HepG2 (cell line): ENCODE data around the gene ACOT9. TPM values are rescaled to one million over a fixed set of nuclear protein-coding genes. Genes with fewer than 3 reads are reported as not detected.

Experiments used
- ATAC-seq: fragments of 200-7000 bp; cut with Tn5 transposase; 3 replicates; pipeline ENCODE4 v1.9.1; 2020; ENCODE audit warnings: mild to moderate bottlenecking, moderate library complexity
- BruUV-seq: library from RNA; stranded (reverse); fragments of 400-500 nt; replicated peaks from 2 replicates; lab custom pipeline; 2021; lab: Mats Ljungman, UMichigan
- CTCF ChIA-PET: fragments of 300-600 bp; formaldehyde crosslinking; extraction: SDS; loops from one replicate; lab custom pipeline; 2021; ENCODE audit warnings: low total read pairs, inconsistent platforms, low intra/inter-chr PET ratio; lab: Yijun Ruan, JAX
- POLR2A ChIA-PET: fragments of 350-600 bp; sonication (Branson Sonifier 250); formaldehyde crosslinking; loops from one replicate; lab custom pipeline; 2020; ENCODE audit warnings: antibody characterized with exemption, inconsistent platforms; lab: Yijun Ruan, JAX
- DNase-seq: peaks from one replicate; pipeline ENCODE4 v3.0.0-alpha.2; 2015; ENCODE audit warnings: low spot score
- FAIRE-seq: peaks from 3 replicates; lab custom pipeline; 2011; peaks lifted over from hg19 to GRCh38; lab: Jason Lieb, UNC
- H2AFZ ChIP-seq: one replicate; pipeline ENCODE4 v1.6.1; 2011; ENCODE audit warnings: low read length, inconsistent platforms
- H3K27ac ChIP-seq: fragments of 300-600 bp; 3 replicates; pipeline ENCODE4 v1.8.0; 2011; ENCODE audit warnings: mixed run types, mild to moderate bottlenecking, mixed read lengths, low read length, inconsistent platforms; ENCODE audit not compliant: insufficient read depth; ENCODE audit errors: extremely low read length
- H3K27me3 ChIP-seq, 2 experiments: fragments of 200-600 bp in 1 of 2; 2 replicates in 1 of 2; 3 replicates in 1 of 2; pipeline versions ENCODE4 v1.6.0 to v1.8.0; 2011; ENCODE audit warnings: low read length in 2 of 2, mild to moderate bottlenecking in 2 of 2, moderate library complexity in 2 of 2, inconsistent platforms in 1 of 2; ENCODE audit not compliant: insufficient read depth in 2 of 2, control insufficient read depth in 1 of 2
- H3K36me3 ChIP-seq, 2 experiments: fragments of 200-600 bp in 1 of 2; replicated peaks in 1 of 2; 2 replicates in 1 of 2; 3 replicates in 1 of 2; pipeline versions ENCODE4 v1.5.1 to v1.8.0; 2011; ENCODE audit warnings: low read length in 2 of 2, inconsistent platforms in 1 of 2; ENCODE audit not compliant: insufficient read depth in 2 of 2, control insufficient read depth in 1 of 2
- H3K4me1 ChIP-seq: 2 replicates; pipeline ENCODE4 v1.5.1; 2012; ENCODE audit warnings: low read length, inconsistent platforms; ENCODE audit not compliant: insufficient read depth
- H3K4me2 ChIP-seq: 2 replicates; pipeline ENCODE4 v1.6.0; 2011; ENCODE audit warnings: low read depth, low read length, inconsistent platforms
- H3K4me3 ChIP-seq, 3 experiments: fragments of 200-600 bp in 1 of 3; sonication (generic), shearing (Covaris generic) in 1 of 3; replicated peaks in 1 of 3; 2 replicates each; pipeline ENCODE4 v1.5.1; 2011 to 2016; ENCODE audit warnings: low read length in 3 of 3, inconsistent platforms in 2 of 3, low read depth in 2 of 3, mild to moderate bottlenecking in 2 of 3, control low read depth in 1 of 3, mixed read lengths in 1 of 3; ENCODE audit not compliant: insufficient read depth in 1 of 3
- H3K79me2 ChIP-seq: one replicate; pipeline ENCODE4 v1.6.1; 2011; ENCODE audit warnings: low read length, inconsistent platforms; ENCODE audit not compliant: insufficient read depth
- H3K9ac ChIP-seq: 2 replicates; pipeline ENCODE4 v1.6.0; 2011; ENCODE audit warnings: mild to moderate bottlenecking, low read depth, low read length, inconsistent platforms; ENCODE audit not compliant: insufficient read depth
- H3K9me3 ChIP-seq: 2 replicates; pipeline ENCODE4 v1.5.1; 2012; ENCODE audit warnings: mild to moderate bottlenecking, low read length
- H4K20me1 ChIP-seq: 2 replicates; pipeline ENCODE4 v1.6.0; 2011; ENCODE audit warnings: inconsistent platforms, mild to moderate bottlenecking, low read length, moderate library complexity; ENCODE audit not compliant: insufficient read depth
- ATF1 ChIP-seq: IDR thresholded peaks from 2 replicates; pipeline ENCODE4 v1.6.1; 2016; ENCODE audit warnings: mild to moderate bottlenecking, control low read depth
- CBX2 ChIP-seq, 2 experiments: fragments of 200-600 bp in 1 of 2; sonication (generic); formaldehyde crosslinking in 1 of 2; IDR thresholded peaks; 2 replicates each; pipeline versions ENCODE4 v1.7.0 to v1.8.1; 2018 to 2022; ENCODE audit warnings: low read depth in 2 of 2, low read length in 1 of 2, mild to moderate bottlenecking in 1 of 2, missing genetic modification reagents in 1 of 2
- KLF11 ChIP-seq: IDR thresholded peaks from 2 replicates; pipeline ENCODE4 v1.6.1; 2016; ENCODE audit warnings: missing compliant biosample characterization
- PTBP1 ChIP-seq: fragments of 200-400 bp; formaldehyde crosslinking; IDR thresholded peaks from 2 replicates; pipeline ENCODE4 v1.6.1; 2018; ENCODE audit warnings: low read length, low read depth; ENCODE audit not compliant: poor library complexity, severe bottlenecking
- SKI ChIP-seq: fragments of 450-650 bp; IDR thresholded peaks from one replicate; pipeline ENCODE4 v1.6.1; 2018; ENCODE audit warnings: mild to moderate bottlenecking; ENCODE audit not compliant: partially characterized antibody
- SMYD3 ChIP-seq: sonication (generic); formaldehyde crosslinking; IDR thresholded peaks from 2 replicates; pipeline ENCODE4 v1.8.1; 2023; ENCODE audit warnings: mild to moderate bottlenecking, missing genetic modification reagents
- SNAPC5 ChIP-seq: sonication (generic); formaldehyde crosslinking; IDR thresholded peaks from 2 replicates; pipeline ENCODE4 v1.8.1; 2023; ENCODE audit warnings: mild to moderate bottlenecking, missing genetic modification reagents, borderline replicate concordance
- SPEN ChIP-seq: sonication (generic); formaldehyde crosslinking; IDR thresholded peaks from 2 replicates; pipeline ENCODE4 v1.5.1; 2020; ENCODE audit warnings: low read depth, mild to moderate bottlenecking, missing genetic modification reagents
- SRSF1 ChIP-seq: fragments of 200-400 bp; formaldehyde crosslinking; optimal IDR thresholded peaks from 2 replicates; pipeline ENCODE3; 2017; ENCODE audit warnings: mild to moderate bottlenecking, low read depth, low read length, moderate library complexity
- STAG1 ChIP-seq: sonication (generic); formaldehyde crosslinking; IDR thresholded peaks from 2 replicates; pipeline ENCODE4 v1.4.0; 2020; ENCODE audit warnings: missing genetic modification reagents
- TBP ChIP-seq: sonication (generic); formaldehyde crosslinking; IDR thresholded peaks from 2 replicates; pipeline ENCODE4 v1.5.0; 2020; ENCODE audit warnings: missing genetic modification reagents
- TOE1 ChIP-seq: sonication (generic); formaldehyde crosslinking; IDR thresholded peaks from 2 replicates; pipeline ENCODE4 v1.4.0; 2020; ENCODE audit warnings: mild to moderate bottlenecking, missing genetic modification reagents
- ZBTB20 ChIP-seq: sonication (generic); formaldehyde crosslinking; IDR thresholded peaks from 2 replicates; pipeline ENCODE4 v1.8.1; 2023; ENCODE audit warnings: missing genetic modification reagents, low read depth, mild to moderate bottlenecking, borderline replicate concordance
- ZNF256 ChIP-seq: sonication (generic); formaldehyde crosslinking; conservative IDR thresholded peaks from 2 replicates; pipeline ENCODE4 v1.4.0; 2020; ENCODE audit warnings: missing genetic modification reagents
- ZNF383 ChIP-seq: sonication (generic); formaldehyde crosslinking; IDR thresholded peaks from 2 replicates; pipeline ENCODE4 v1.4.0; 2020; ENCODE audit warnings: missing genetic modification reagents, mild to moderate bottlenecking, borderline replicate concordance
- ZNF431 ChIP-seq: sonication (generic); formaldehyde crosslinking; IDR thresholded peaks from 2 replicates; pipeline ENCODE4 v1.9.0; 2022; ENCODE audit warnings: missing genetic modification reagents, low read depth, mild to moderate bottlenecking, borderline replicate concordance
- ZNF547 ChIP-seq: sonication (generic); formaldehyde crosslinking; IDR thresholded peaks from 2 replicates; pipeline ENCODE4 v1.5.1; 2020; ENCODE audit warnings: mild to moderate bottlenecking, missing genetic modification reagents
- ZNF737 ChIP-seq: sonication (generic); formaldehyde crosslinking; IDR thresholded peaks from 2 replicates; pipeline ENCODE4 v1.5.0; 2020; ENCODE audit warnings: missing genetic modification reagents, mild to moderate bottlenecking, borderline replicate concordance
- ZNF749 ChIP-seq: sonication (generic); formaldehyde crosslinking; IDR thresholded peaks from 2 replicates; pipeline ENCODE4 v1.8.0; 2022; ENCODE audit warnings: mild to moderate bottlenecking, missing genetic modification reagents, moderate library complexity, borderline replicate concordance
- WGBS: methylation state at CpG from one replicate; pipeline ENCODE4 v1.1.6; 2017; ENCODE audit warnings: low lambda C conversion rate; 5-methylcytosine and 5-hydroxymethylcytosine counted together
- in situ Hi-C: cut with HindIII; loops from 2 replicates; pipeline ENCODE4 v1.10.0; 2017; ENCODE audit warnings: low pct_unique_long_range_greater_than_20kb; ENCODE audit not compliant: extremely low pct_ligation_motif_present
- intact Hi-C: fragments of 100-400 bp; cut with micrococcal nuclease; formaldehyde crosslinking; loops from one replicate; pipeline ENCODE4 v1.10.0; 2022; ENCODE audit not compliant: unreplicated experiment
- polyA plus RNA-seq, 8 experiments: library from polyadenylated mRNA; depleted of rRNA in 3 of 8; stranded (reverse) in 7 of 8; unstranded in 1 of 8; fragments of >200 nt; fragmentation: Illumina TruSeq in 4 of 8; extraction: Trizol in 4 of 8; gene quantifications; 2 replicates each; pipeline versions ENCODE4 v1.2.1 to v1.2.3, GENCODE V29; 2011 to 2016; ENCODE audit warnings: low read depth in 4 of 8, missing spikeins in 1 of 8, mixed read lengths in 1 of 8; ENCODE audit not compliant: insufficient read depth in 1 of 8
- total RNA-seq, 5 experiments: library from RNA; depleted of rRNA; stranded (reverse); fragments of >200 nt; fragmentation: Illumina TruSeq; extraction: Trizol; gene quantifications; 2 replicates each; pipeline ENCODE4 v1.2.3, GENCODE V29; 2016; ENCODE audit warnings: low read depth in 1 of 5
- TF ChIP-seq, protein P1 (sequence below): sonication (generic); formaldehyde crosslinking; IDR thresholded peaks from 2 replicates; pipeline ENCODE4 v1.4.0; 2020; ENCODE audit warnings: missing genetic modification reagents
- TF ChIP-seq, protein P2 (sequence below): sonication (generic); formaldehyde crosslinking; IDR thresholded peaks from 2 replicates; pipeline ENCODE4 v1.4.0; 2020; ENCODE audit warnings: mild to moderate bottlenecking, missing genetic modification reagents

The ACOT9 gene
- total and polyA plus RNA-seq, 2 of the 13 experiments (the other 11 are each of a cell fraction or from before 2014, with no cell fraction given) = 33.3 to 36.9 TPM

DNA sequence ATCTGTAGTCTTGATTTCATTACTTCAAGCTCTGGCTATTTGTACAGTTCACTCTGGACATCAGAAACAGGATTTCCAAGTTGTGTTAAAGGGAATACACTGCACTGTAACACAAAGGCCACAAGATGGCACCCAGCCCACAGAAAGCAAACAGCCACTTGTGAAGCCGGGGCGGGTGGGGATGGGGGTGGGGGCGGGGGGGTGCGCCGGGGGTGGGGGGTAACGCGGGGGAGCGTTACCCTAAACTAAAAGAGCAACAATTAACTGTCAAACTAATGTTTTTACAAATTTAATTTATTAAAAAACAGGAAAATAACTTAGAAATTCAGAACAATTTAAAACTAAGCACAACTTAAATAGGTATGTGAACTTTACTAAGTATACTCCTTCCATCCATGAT lies 48.5 kb downstream of the ACOT9 start (continued):
- TF ChIP-seq, protein P1, sequence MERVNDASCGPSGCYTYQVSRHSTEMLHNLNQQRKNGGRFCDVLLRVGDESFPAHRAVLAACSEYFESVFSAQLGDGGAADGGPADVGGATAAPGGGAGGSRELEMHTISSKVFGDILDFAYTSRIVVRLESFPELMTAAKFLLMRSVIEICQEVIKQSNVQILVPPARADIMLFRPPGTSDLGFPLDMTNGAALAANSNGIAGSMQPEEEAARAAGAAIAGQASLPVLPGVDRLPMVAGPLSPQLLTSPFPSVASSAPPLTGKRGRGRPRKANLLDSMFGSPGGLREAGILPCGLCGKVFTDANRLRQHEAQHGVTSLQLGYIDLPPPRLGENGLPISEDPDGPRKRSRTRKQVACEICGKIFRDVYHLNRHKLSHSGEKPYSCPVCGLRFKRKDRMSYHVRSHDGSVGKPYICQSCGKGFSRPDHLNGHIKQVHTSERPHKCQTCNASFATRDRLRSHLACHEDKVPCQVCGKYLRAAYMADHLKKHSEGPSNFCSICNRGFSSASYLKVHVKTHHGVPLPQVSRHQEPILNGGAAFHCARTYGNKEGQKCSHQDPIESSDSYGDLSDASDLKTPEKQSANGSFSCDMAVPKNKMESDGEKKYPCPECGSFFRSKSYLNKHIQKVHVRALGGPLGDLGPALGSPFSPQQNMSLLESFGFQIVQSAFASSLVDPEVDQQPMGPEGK (CRISPR knock-in tag) = peak; percentile 39; the same call in 1 of the 2 replicates
- TF ChIP-seq STAG1 (CRISPR knock-in tag) (peak; percentile 76), SKI (no peak)

GRCh38 chrX:23692166-23692565 lies 50.9 kb downstream of the ACOT9 start:
- CTCF ChIA-PET = no interaction called here
- no peaks in the 10 kb centered on the region for H3K9me3 ChIP-seq
- no peak for FAIRE-seq
- intact Hi-C loops (no loop called here), in situ Hi-C loops (loop anchor here (5.0 kb wide), 1 partner anchor 210 kb away; no protein-coding TSS in a partner anchor)
- TF ChIP-seq CBX2 (IDR thresholded peaks at IDR 0.05; ENCODE audit: low read depth, low read length) = no peak
- TF ChIP-seq CBX2 (CRISPR knock-in tag; IDR thresholded peaks at IDR 0.05; ENCODE audit: low read depth) = no peak
- no peak for TF ChIP-seq TOE1 (CRISPR knock-in tag)
- TF ChIP-seq, protein P2, sequence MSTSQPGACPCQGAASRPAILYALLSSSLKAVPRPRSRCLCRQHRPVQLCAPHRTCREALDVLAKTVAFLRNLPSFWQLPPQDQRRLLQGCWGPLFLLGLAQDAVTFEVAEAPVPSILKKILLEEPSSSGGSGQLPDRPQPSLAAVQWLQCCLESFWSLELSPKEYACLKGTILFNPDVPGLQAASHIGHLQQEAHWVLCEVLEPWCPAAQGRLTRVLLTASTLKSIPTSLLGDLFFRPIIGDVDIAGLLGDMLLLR (CRISPR knock-in tag) = no peak
- no peak for TF ChIP-seq ZNF431 (CRISPR knock-in tag)
- no peak for TF ChIP-seq PTBP1
- TF ChIP-seq KLF11 (CRISPR knock-in tag) = no peak
- TF ChIP-seq ZNF383 (CRISPR knock-in tag) = no peak
- no peak for TF ChIP-seq ZBTB20 (CRISPR knock-in tag)
- TF ChIP-seq ZNF547 (CRISPR knock-in tag) = no peak
- TF ChIP-seq SMYD3 (CRISPR knock-in tag) = no peak
- no peak for TF ChIP-seq SPEN (CRISPR knock-in tag)
- TF ChIP-seq ZNF737 (CRISPR knock-in tag) = no peak
- TF ChIP-seq TBP (CRISPR knock-in tag) = no peak
- TF ChIP-seq SNAPC5 (CRISPR knock-in tag) = no peak
- TF ChIP-seq ZNF749 (CRISPR knock-in tag) = no peak
- TF ChIP-seq SRSF1 = no peak
- no peak for TF ChIP-seq ATF1 (CRISPR knock-in tag)
- TF ChIP-seq ZNF256 (CRISPR knock-in tag) = no peak
- no peaks in the 10 kb centered on the region for H3K79me2 ChIP-seq
- 72% methylated on average over 4 of the region's 8 CpGs for WGBS
- H3K36me3 ChIP-seq = no peaks in the 10 kb centered on the region
- no peaks in the 10 kb centered on the region for H3K27me3 ChIP-seq
- no peak overlapping the region for H3K4me3 ChIP-seq
- POLR2A ChIA-PET = no interaction called here
- H3K4me1 ChIP-seq = no peaks in the 10 kb centered on the region
- DNase-seq = no peak
- H3K27ac ChIP-seq = no peak overlapping the region
- H3K9ac ChIP-seq = no peak overlapping the region
- H3K4me2 ChIP-seq = no peak overlapping the region
- H2AFZ ChIP-seq = no peak overlapping the region
- no TSS peak for BruUV-seq
- no peaks in the 10 kb centered on the region for H4K20me1 ChIP-seq
- ATAC-seq = no peak
